B cell (primary cell): ENCODE results near the gene HMX3. TPM values are rescaled to one million over a fixed set of nuclear protein-coding genes. Genes with fewer than 3 reads are reported as not detected.

Experiments used
- ATAC-seq: fragments of 200-7000 bp; cut with Tn5 transposase; one replicate; pipeline ENCODE4 v1.10.0; 2021; ENCODE audit warnings: low read depth, mild to moderate bottlenecking, moderate number of reproducible peaks, moderate library complexity
- CTCF ChIA-PET: fragments of 350-600 bp; sonication (Branson Sonifier 250); formaldehyde crosslinking; loops from one replicate; lab custom pipeline; 2021; ENCODE audit warnings: antibody characterized with exemption, inconsistent platforms; lab: Charles Lee
- POLR2A ChIA-PET: fragments of 350-600 bp; sonication (Branson Sonifier 250); formaldehyde crosslinking; loops from one replicate; lab custom pipeline; 2021; ENCODE audit warnings: antibody characterized with exemption; lab: Charles Lee
- DNase-seq: peaks from one replicate; pipeline ENCODE4 v3.0.0; 2013
- H2AFZ ChIP-seq: 2 replicates; pipeline ENCODE4 v1.6.1; 2012; ENCODE audit warnings: mild to moderate bottlenecking, low read depth, low read length; ENCODE audit not compliant: insufficient read depth, poor library complexity, severe bottlenecking
- H3K27ac ChIP-seq, 2 donors: 1 replicate in 1 of 2; 2 replicates in 1 of 2; pipeline ENCODE4 v1.5.1; 2012 to 2013; ENCODE audit warnings: low read length in 2 of 2, mild to moderate bottlenecking in 2 of 2, moderate library complexity in 1 of 2
- H3K27me3 ChIP-seq, 4 experiments: fragments of 200-600 bp in 1 of 4; sonication (generic) in 1 of 4; replicated peaks in 1 of 4; 1 replicate in 2 of 4; 2 replicates in 2 of 4; pipeline versions ENCODE4 v1.6.1 to v1.7.0; 2013 to 2016; ENCODE audit warnings: low read length in 3 of 4, mild to moderate bottlenecking in 2 of 4, mixed read lengths in 1 of 4, moderate library complexity in 1 of 4; ENCODE audit not compliant: insufficient read depth in 4 of 4, control insufficient read depth in 3 of 4; ENCODE audit errors: control extremely low read depth in 1 of 4
- H3K36me3 ChIP-seq, 2 experiments: replicated peaks in 1 of 2; 1 replicate in 1 of 2; 2 replicates in 1 of 2; pipeline versions ENCODE4 v1.6.1 to v1.7.1; 2013; ENCODE audit warnings: low read length in 1 of 2; ENCODE audit not compliant: insufficient read depth in 2 of 2, control insufficient read depth in 1 of 2; ENCODE audit errors: control extremely low read depth in 1 of 2, extremely low read depth in 1 of 2
- H3K4me1 ChIP-seq, 2 donors: fragments of 200-600 bp in 1 of 2; sonication (generic) in 1 of 2; 1 replicate in 1 of 2; 2 replicates in 1 of 2; pipeline versions ENCODE4 v1.5.1 to v1.6.1; 2013 to 2017; ENCODE audit warnings: low read length in 2 of 2; ENCODE audit not compliant: control insufficient read depth in 2 of 2, insufficient read depth in 2 of 2
- H3K4me2 ChIP-seq: replicated peaks from 2 replicates; pipeline ENCODE3; 2012; ENCODE audit warnings: mild to moderate bottlenecking, low read depth, low read length; ENCODE audit not compliant: poor library complexity, severe bottlenecking
- H3K4me3 ChIP-seq, 5 experiments: fragments of 200-600 bp in 1 of 5; sonication (generic) in 1 of 5; 1 replicate in 3 of 5; 2 replicates in 2 of 5; pipeline versions ENCODE4 v1.5.1 to v1.7.0; 2011 to 2016; ENCODE audit warnings: low read length in 4 of 5, mild to moderate bottlenecking in 4 of 5, low read depth in 2 of 5, control low read depth in 1 of 5, moderate library complexity in 1 of 5; ENCODE audit not compliant: insufficient read depth in 1 of 5; ENCODE audit errors: control extremely low read depth in 1 of 5, extremely low read depth in 1 of 5
- H3K79me2 ChIP-seq: fragments of 200-600 bp; sonication (generic); one replicate; pipeline ENCODE4 v1.6.0; 2016; ENCODE audit warnings: low read length; ENCODE audit not compliant: control insufficient read depth, insufficient read depth
- H3K9ac ChIP-seq: fragments of 200-600 bp; sonication (generic); 2 replicates; pipeline ENCODE4 v1.6.1; 2017; ENCODE audit warnings: mild to moderate bottlenecking, low read length, moderate library complexity
- H3K9me3 ChIP-seq, 3 donors: one replicate each; pipeline versions ENCODE4 v1.6.1 to v1.7.1; 2013; ENCODE audit warnings: low read length in 2 of 3; ENCODE audit not compliant: control insufficient read depth in 2 of 3, insufficient read depth in 1 of 3; ENCODE audit errors: control extremely low read depth in 1 of 3
- H4K20me1 ChIP-seq: 2 replicates; pipeline ENCODE4 v1.6.0; 2012; ENCODE audit warnings: mild to moderate bottlenecking, low read length; ENCODE audit not compliant: insufficient read depth, control insufficient read depth, poor library complexity, severe bottlenecking
- H3K27ac Mint-ChIP-seq: one replicate; pipeline ENCODE4 v1.8.0; 2021; ENCODE audit warnings: mixed read lengths
- H3K27me3 Mint-ChIP-seq: one replicate; pipeline ENCODE4 v1.8.0; 2021; ENCODE audit warnings: mixed read lengths
- H3K4me1 Mint-ChIP-seq: one replicate; pipeline ENCODE4 v1.8.0; 2021; ENCODE audit warnings: mixed read lengths
- H3K4me3 Mint-ChIP-seq: one replicate; pipeline ENCODE4 v1.8.0; 2021; ENCODE audit warnings: mixed read lengths
- H3K9me3 Mint-ChIP-seq: one replicate; pipeline ENCODE4 v1.8.0; 2022; ENCODE audit warnings: mixed read lengths; ENCODE audit not compliant: insufficient read depth
- CTCF ChIP-seq: fragments of 200-600 bp; IDR thresholded peaks from one replicate; pipeline ENCODE4 v1.8.0; 2022; ENCODE audit warnings: antibody characterized with exemption, mild to moderate bottlenecking
- EZH2 ChIP-seq: IDR thresholded peaks from 2 replicates; pipeline ENCODE4 v1.6.1; 2012; ENCODE audit warnings: borderline replicate concordance, low read depth, mild to moderate bottlenecking, moderate library complexity, low read length; ENCODE audit not compliant: insufficient read depth, poor library complexity, severe bottlenecking
- WGBS: methylation state at CpG from one replicate; pipeline ENCODE4 v1.1.5; 2013; ENCODE audit warnings: missing lambda C conversion rate; ENCODE audit not compliant: insufficient coverage; 5-methylcytosine and 5-hydroxymethylcytosine counted together
- intact Hi-C: fragments of 100-400 bp; cut with micrococcal nuclease; formaldehyde crosslinking; loops from one replicate; pipeline ENCODE4 v1.10.0; 2022
- polyA plus RNA-seq: library from polyadenylated mRNA; depleted of rRNA; stranded (reverse); fragments of >200 nt; gene quantifications from 2 replicates; pipeline ENCODE4 v1.2.3, GENCODE V29; 2012
- total RNA-seq, 2 donors: library from RNA; stranded (reverse); fragments of 120-200 nt in 1 of 2; gene quantifications; 1 replicate in 1 of 2; 2 replicates in 1 of 2; pipeline versions ENCODE4 v1.2.3 to v1.2.4, GENCODE V29; 2013 to 2022

The HMX3 gene
- total and polyA plus RNA-seq, 2 donors (not counting 1 experiment from before 2014, with no cell fraction given), result not detected

GRCh38 chr10:123146013-123146893 lies 10.5 kb downstream of the HMX3 start:
- ChIA-PET CTCF (interaction anchor here (1.1 to 3.9 kb wide), 3 partner anchors 11 to 15 kb away, joined by 3 to 22 read pairs (median 3); no protein-coding TSS in a partner anchor), POLR2A (no interaction called here)
- no peak overlapping the region for H2AFZ ChIP-seq
- intact Hi-C loops, result no loop called here
- H3K27me3 Mint-ChIP-seq, result peaks cover 67% of the 10 kb centered on the region
- H3K4me2 ChIP-seq, result peak overlapping the region; percentile 30
- H3K79me2 ChIP-seq, result no peaks in the 10 kb centered on the region
- DNase-seq (peak; percentile 37), ATAC-seq (no peak)
- H3K27ac Mint-ChIP-seq, result no peak overlapping the region
- H3K4me3 Mint-ChIP-seq, result peak overlapping the region; percentile 54
- no peaks in the 10 kb centered on the region for H3K9me3 Mint-ChIP-seq
- no peak overlapping the region for H3K9ac ChIP-seq
- TF ChIP-seq CTCF (no peak), EZH2 (peak; percentile 66)
- 8% methylated on average over 48 of the region's 59 CpGs for WGBS
- H3K4me1 Mint-ChIP-seq, result peaks cover 51% of the 10 kb centered on the region
- no peak overlapping the region for H3K27ac ChIP-seq
- peaks cover 4 to 97% (median 83%) of the 10 kb centered on the region in 4 experiments for H3K27me3 ChIP-seq
- H3K36me3 ChIP-seq, result no peaks in the 10 kb centered on the region
- no peak overlapping the region for H3K4me3 ChIP-seq
- H3K4me1 ChIP-seq, result peaks cover 72 to 87% of the 10 kb centered on the region in 2 donors
- H3K9me3 ChIP-seq, result peaks cover 1 to 95% (median 19%) of the 10 kb centered on the region in 3 donors
- peaks cover 5% of the 10 kb centered on the region for H4K20me1 ChIP-seq
